K562 (cell line): Measurements from ENCODE around the gene REEP3. TPM values are rescaled to one million over a fixed set of nuclear protein-coding genes. Genes with fewer than 3 reads are reported as not detected.
A peak's percentile ranks its signal among the peaks of the same experiment; 100 is the strongest.

Source experiments
- ATAC-seq: fragments of 200-7000 bp; cut with Tn5 transposase; 3 replicates; pipeline ENCODE4 v1.9.1; 2020; ENCODE audit warnings: moderate library complexity
- BruUV-seq: library from RNA; stranded (reverse); fragments of 400-500 nt; replicated peaks from 2 replicates; lab custom pipeline; 2021; lab: Mats Ljungman, UMichigan
- CTCF ChIA-PET: fragments of 300-600 bp; formaldehyde crosslinking; extraction: SDS; loops from one replicate; lab custom pipeline; 2021; ENCODE audit warnings: low intra/inter-chr PET ratio; lab: Yijun Ruan, JAX
- POLR2A ChIA-PET: fragments of 300-600, 350-650 bp; sonication (Branson Sonifier 250); formaldehyde crosslinking; extraction: SDS; loops from one replicate; lab custom pipeline; 2021; ENCODE audit warnings: antibody characterized with exemption, inconsistent platforms; lab: Yijun Ruan, JAX
- DNase-seq, 4 experiments: peaks; one replicate each; pipeline versions ENCODE4 v3.0.0 to v3.0.0-alpha.2; 2011 to 2018; ENCODE audit warnings: low spot score in 3 of 4, mixed read lengths in 3 of 4; ENCODE audit errors: extremely low read depth in 1 of 4
- FAIRE-seq: peaks from 2 replicates; lab custom pipeline; 2011; peaks lifted over from hg19 to GRCh38; lab: Jason Lieb, UNC
- H2AFZ ChIP-seq: 2 replicates; pipeline ENCODE4 v1.6.0; 2011; ENCODE audit warnings: low read depth, low read length, control low read depth, inconsistent platforms
- H3K27ac ChIP-seq: fragments of 200-600 bp; 3 replicates; pipeline ENCODE4 v1.8.0; 2011; ENCODE audit warnings: low read depth, mild to moderate bottlenecking, control low read depth, inconsistent platforms, low read length, moderate library complexity, mixed read lengths; ENCODE audit errors: extremely low read depth
- H3K27me3 ChIP-seq, 2 experiments: fragments of 300-600 bp in 1 of 2; 2 replicates in 1 of 2; 3 replicates in 1 of 2; pipeline versions ENCODE4 v1.6.0 to v1.8.0; 2011; ENCODE audit warnings: inconsistent platforms in 2 of 2, low read length in 2 of 2, mild to moderate bottlenecking in 1 of 2, mixed read lengths in 1 of 2, moderate library complexity in 1 of 2; ENCODE audit not compliant: control insufficient read depth in 2 of 2, insufficient read depth in 2 of 2
- H3K36me3 ChIP-seq: fragments of 300-600 bp; 3 replicates; pipeline ENCODE4 v1.8.0; 2011; ENCODE audit warnings: mild to moderate bottlenecking, low read length, inconsistent platforms; ENCODE audit not compliant: control insufficient read depth, insufficient read depth
- H3K4me1 ChIP-seq, 2 experiments: fragments of 200-600 bp in 1 of 2; replicated peaks in 1 of 2; 2 replicates in 1 of 2; 3 replicates in 1 of 2; pipeline versions ENCODE4 v1.5.1 to v1.8.0; 2011; ENCODE audit warnings: inconsistent platforms in 2 of 2, low read length in 2 of 2, mild to moderate bottlenecking in 1 of 2, mixed read lengths in 1 of 2, moderate library complexity in 1 of 2; ENCODE audit not compliant: control insufficient read depth in 2 of 2, insufficient read depth in 2 of 2
- H3K4me2 ChIP-seq: 2 replicates; pipeline ENCODE4 v1.6.1; 2011; ENCODE audit warnings: low read length, control low read depth, inconsistent platforms, mixed read lengths; ENCODE audit not compliant: insufficient read depth
- H3K4me3 ChIP-seq: fragments of 200-600 bp; sonication (generic), shearing (Covaris generic); 2 replicates; pipeline ENCODE4 v1.5.1; 2016; ENCODE audit warnings: control low read depth, inconsistent platforms
- H3K79me2 ChIP-seq: fragments of 200-600 bp; 3 replicates; pipeline ENCODE4 v1.8.0; 2011; ENCODE audit warnings: low read length, inconsistent platforms; ENCODE audit not compliant: control insufficient read depth, insufficient read depth
- H3K9ac ChIP-seq, 2 experiments: 2 replicates each; pipeline versions ENCODE4 v1.6.0 to v1.6.1; 2011; ENCODE audit warnings: low read depth in 2 of 2, low read length in 2 of 2, control low read depth in 1 of 2, inconsistent platforms in 1 of 2, mild to moderate bottlenecking in 1 of 2, mixed read lengths in 1 of 2; ENCODE audit not compliant: insufficient read depth in 1 of 2
- H3K9me1 ChIP-seq: one replicate; pipeline ENCODE4 v1.6.0; 2011; ENCODE audit warnings: inconsistent platforms, mild to moderate bottlenecking, low read length, moderate library complexity; ENCODE audit not compliant: control insufficient read depth, insufficient read depth
- H3K9me3 ChIP-seq: replicated peaks from 2 replicates; pipeline ENCODE4 v1.5.1; 2011; ENCODE audit warnings: low read depth, low read length, inconsistent platforms; ENCODE audit not compliant: control insufficient read depth, insufficient read depth
- H4K20me1 ChIP-seq: replicated peaks from 2 replicates; pipeline ENCODE4 v1.6.1; 2011; ENCODE audit warnings: low read length, inconsistent platforms, mixed read lengths; ENCODE audit not compliant: control insufficient read depth, insufficient read depth
- CTBP1 ChIP-seq: fragments of 450-650 bp; IDR thresholded peaks from 2 replicates; pipeline ENCODE4 v1.6.1; 2016; ENCODE audit warnings: borderline replicate concordance
- RBBP5 ChIP-seq: fragments of 200-600 bp; sonication (generic); IDR thresholded peaks from 2 replicates; pipeline ENCODE4 v1.6.1; 2012; ENCODE audit warnings: borderline replicate concordance, mild to moderate bottlenecking, low read length, control low read depth, inconsistent platforms; ENCODE audit not compliant: insufficient read depth, poor library complexity, severe bottlenecking
- RCOR1 ChIP-seq, 2 experiments: IDR thresholded peaks; 2 replicates each; pipeline ENCODE4 v1.6.1; 2012; ENCODE audit warnings: low read depth in 2 of 2, low read length in 2 of 2, borderline replicate concordance in 1 of 2, improper control_type of control experiment in 1 of 2
- ZNF133 ChIP-seq: fragments of 250-450 bp; sonication (Bioruptor Pico); IDR thresholded peaks from 2 replicates; pipeline ENCODE4 v1.4.0; 2020; ENCODE audit warnings: mild to moderate bottlenecking
- WGBS: fragments of 100-300 bp; shearing (Covaris generic); methylation state at CpG from one replicate; pipeline ENCODE4 v1.1.6; 2016; ENCODE audit warnings: low coverage, mixed read lengths; ENCODE audit not compliant: insufficient coverage; ENCODE audit errors: missing lambda C conversion rate; 5-methylcytosine and 5-hydroxymethylcytosine counted together
- in situ Hi-C: fragments of 300-500 bp; cut with MboI; formaldehyde crosslinking; loops from 4 replicates; pipeline ENCODE4 v1.15.0; 2018; ENCODE audit warnings: inconsistent platforms, mixed read lengths
- intact Hi-C: fragments of 100-400 bp; cut with micrococcal nuclease; formaldehyde crosslinking; loops from 2 replicates; pipeline ENCODE4 v1.14.2; 2022
- polyA plus RNA-seq, 8 experiments: library from polyadenylated mRNA; depleted of rRNA in 4 of 8; stranded (reverse) in 5 of 8; unstranded in 3 of 8; fragments of >200 nt; fragmentation: Nextera tagmentation in 2 of 8; fragmentation: Illumina TruSeq in 1 of 8; extraction: Ambion mirVana in 2 of 8; extraction: Trizol in 1 of 8; gene quantifications; 2 replicates each; pipeline versions ENCODE4 v1.2.1 to v1.2.3, GENCODE V29; 2011 to 2014; ENCODE audit warnings: inconsistent platforms in 1 of 8, missing spikeins in 1 of 8
- total RNA-seq, 7 experiments: library from RNA; depleted of rRNA in 6 of 7; stranded (reverse); fragments of >200 nt in 6 of 7; fragmentation: Illumina TruSeq in 2 of 7; extraction: Trizol in 2 of 7; gene quantifications; 2 replicates each; pipeline versions ENCODE4 v1.2.1 to v1.2.3, GENCODE V29; 2011 to 2021; ENCODE audit warnings: low replicate concordance in 1 of 7
- TF ChIP-seq, protein P1 (sequence below): fragments of 250-450 bp; sonication (Bioruptor Pico); IDR thresholded peaks from 2 replicates; pipeline ENCODE4 v1.8.0; 2021; ENCODE audit warnings: moderate library complexity, mild to moderate bottlenecking, inconsistent platforms
- TF ChIP-seq, protein P2 (sequence below): fragments of 200-800 bp; sonication (Bioruptor generic); IDR thresholded peaks from 2 replicates; pipeline ENCODE4 v1.6.1; 2016; ENCODE audit warnings: missing genetic modification characterization, missing compliant biosample characterization

REEP3 gene
- total and polyA plus RNA-seq, 9 of the 15 experiments (the other 6 are each of a cell fraction or from before 2014, with no cell fraction given), result 3.4 to 13.4 (median 9.2) TPM

DNA sequence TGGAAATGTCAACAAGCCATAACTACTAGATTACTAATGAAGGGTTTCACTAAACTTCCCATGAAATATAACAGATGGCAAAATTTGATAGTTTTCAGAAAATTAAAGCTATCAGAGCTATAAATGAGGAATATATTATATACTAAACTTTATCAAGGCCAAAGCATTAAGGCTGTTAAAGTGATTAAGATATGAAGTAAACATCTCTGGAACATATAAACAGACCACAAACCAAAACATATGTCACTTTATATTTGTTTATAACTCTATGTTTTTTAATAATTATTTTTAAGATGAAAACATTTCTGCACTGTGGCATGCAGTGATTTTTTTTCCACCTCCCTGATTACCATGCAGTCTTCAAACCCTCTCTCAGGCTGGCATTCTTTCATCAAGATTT, 120.2 kb downstream of the REEP3 start (continued):
- TF ChIP-seq, protein P1, sequence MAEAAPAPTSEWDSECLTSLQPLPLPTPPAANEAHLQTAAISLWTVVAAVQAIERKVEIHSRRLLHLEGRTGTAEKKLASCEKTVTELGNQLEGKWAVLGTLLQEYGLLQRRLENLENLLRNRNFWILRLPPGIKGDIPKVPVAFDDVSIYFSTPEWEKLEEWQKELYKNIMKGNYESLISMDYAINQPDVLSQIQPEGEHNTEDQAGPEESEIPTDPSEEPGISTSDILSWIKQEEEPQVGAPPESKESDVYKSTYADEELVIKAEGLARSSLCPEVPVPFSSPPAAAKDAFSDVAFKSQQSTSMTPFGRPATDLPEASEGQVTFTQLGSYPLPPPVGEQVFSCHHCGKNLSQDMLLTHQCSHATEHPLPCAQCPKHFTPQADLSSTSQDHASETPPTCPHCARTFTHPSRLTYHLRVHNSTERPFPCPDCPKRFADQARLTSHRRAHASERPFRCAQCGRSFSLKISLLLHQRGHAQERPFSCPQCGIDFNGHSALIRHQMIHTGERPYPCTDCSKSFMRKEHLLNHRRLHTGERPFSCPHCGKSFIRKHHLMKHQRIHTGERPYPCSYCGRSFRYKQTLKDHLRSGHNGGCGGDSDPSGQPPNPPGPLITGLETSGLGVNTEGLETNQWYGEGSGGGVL, result no peak
- no peak for TF ChIP-seq RCOR1 (IDR thresholded peaks at IDR 0.05; ENCODE audit: borderline replicate concordance in 1 of 2, low read depth in 2 of 2, low read length in 2 of 2)

DNA sequence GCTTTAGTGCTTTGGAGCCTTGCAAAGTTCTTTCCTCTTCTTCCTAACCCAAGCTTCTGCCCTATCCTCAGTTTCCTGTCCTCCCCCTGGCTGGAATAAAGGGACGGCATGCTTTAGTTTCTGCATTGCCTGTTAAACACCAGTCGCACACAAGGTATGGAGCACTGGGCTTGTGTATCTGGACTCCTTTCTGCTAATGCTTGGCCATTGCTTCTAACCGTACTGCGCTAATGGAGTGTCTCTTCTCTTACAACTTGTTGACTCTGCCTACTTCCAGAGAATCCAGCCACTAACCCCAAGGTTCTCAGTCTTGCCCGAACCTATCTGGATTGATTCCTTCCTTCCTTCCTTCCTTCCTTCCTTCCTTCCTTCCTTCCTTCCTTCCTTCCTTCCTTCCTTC, 120.6 kb downstream of the REEP3 start:
- CTCF ChIA-PET, result no interaction called here
- POLR2A ChIA-PET, result interaction anchor here (1.1 kb wide), 1 partner anchor 19 kb away, joined by 3 read pairs; no protein-coding TSS in a partner anchor
- FAIRE-seq, result no peak
- no peak overlapping the region for H3K4me3 ChIP-seq
- ATAC-seq, result peak; percentile 32
- 20% methylated on average over 5 of the region's 5 CpGs for WGBS
- no peak overlapping the region for H3K9ac ChIP-seq
- H3K36me3 ChIP-seq, result no peaks in the 10 kb centered on the region
- no peaks in the 10 kb centered on the region for H3K79me2 ChIP-seq
- no peak overlapping the region for H2AFZ ChIP-seq
- H3K9me3 ChIP-seq, result no peaks in the 10 kb centered on the region
- no peaks in the 10 kb centered on the region; a peak in 1 of 5 replicates for H3K4me1 ChIP-seq
- no TSS peak for BruUV-seq
- TF ChIP-seq, protein P2, sequence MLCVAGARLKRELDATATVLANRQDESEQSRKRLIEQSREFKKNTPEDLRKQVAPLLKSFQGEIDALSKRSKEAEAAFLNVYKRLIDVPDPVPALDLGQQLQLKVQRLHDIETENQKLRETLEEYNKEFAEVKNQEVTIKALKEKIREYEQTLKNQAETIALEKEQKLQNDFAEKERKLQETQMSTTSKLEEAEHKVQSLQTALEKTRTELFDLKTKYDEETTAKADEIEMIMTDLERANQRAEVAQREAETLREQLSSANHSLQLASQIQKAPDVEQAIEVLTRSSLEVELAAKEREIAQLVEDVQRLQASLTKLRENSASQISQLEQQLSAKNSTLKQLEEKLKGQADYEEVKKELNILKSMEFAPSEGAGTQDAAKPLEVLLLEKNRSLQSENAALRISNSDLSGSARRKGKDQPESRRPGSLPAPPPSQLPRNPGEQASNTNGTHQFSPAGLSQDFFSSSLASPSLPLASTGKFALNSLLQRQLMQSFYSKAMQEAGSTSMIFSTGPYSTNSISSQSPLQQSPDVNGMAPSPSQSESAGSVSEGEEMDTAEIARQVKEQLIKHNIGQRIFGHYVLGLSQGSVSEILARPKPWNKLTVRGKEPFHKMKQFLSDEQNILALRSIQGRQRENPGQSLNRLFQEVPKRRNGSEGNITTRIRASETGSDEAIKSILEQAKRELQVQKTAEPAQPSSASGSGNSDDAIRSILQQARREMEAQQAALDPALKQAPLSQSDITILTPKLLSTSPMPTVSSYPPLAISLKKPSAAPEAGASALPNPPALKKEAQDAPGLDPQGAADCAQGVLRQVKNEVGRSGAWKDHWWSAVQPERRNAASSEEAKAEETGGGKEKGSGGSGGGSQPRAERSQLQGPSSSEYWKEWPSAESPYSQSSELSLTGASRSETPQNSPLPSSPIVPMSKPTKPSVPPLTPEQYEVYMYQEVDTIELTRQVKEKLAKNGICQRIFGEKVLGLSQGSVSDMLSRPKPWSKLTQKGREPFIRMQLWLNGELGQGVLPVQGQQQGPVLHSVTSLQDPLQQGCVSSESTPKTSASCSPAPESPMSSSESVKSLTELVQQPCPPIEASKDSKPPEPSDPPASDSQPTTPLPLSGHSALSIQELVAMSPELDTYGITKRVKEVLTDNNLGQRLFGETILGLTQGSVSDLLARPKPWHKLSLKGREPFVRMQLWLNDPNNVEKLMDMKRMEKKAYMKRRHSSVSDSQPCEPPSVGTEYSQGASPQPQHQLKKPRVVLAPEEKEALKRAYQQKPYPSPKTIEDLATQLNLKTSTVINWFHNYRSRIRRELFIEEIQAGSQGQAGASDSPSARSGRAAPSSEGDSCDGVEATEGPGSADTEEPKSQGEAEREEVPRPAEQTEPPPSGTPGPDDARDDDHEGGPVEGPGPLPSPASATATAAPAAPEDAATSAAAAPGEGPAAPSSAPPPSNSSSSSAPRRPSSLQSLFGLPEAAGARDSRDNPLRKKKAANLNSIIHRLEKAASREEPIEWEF (CRISPR knock-in tag), result no peak
- TF ChIP-seq CTBP1 (no peak), RBBP5 (no peak), ZNF133 (CRISPR knock-in tag) (no peak)
- peaks cover 24 to 25% of the 10 kb centered on the region in 2 experiments for H3K27me3 ChIP-seq
- H3K27ac ChIP-seq, result no peak overlapping the region
- no peak for DNase-seq
- intact Hi-C loops (no loop called here), in situ Hi-C loops (loop anchor here (25.0 kb wide), 1 partner anchor 429 kb away; no protein-coding TSS in a partner anchor)
- H3K9me1 ChIP-seq, result no peaks in the 10 kb centered on the region
- no peak overlapping the region for H3K4me2 ChIP-seq
- no peaks in the 10 kb centered on the region for H4K20me1 ChIP-seq
